SK-N-SH treated with all-trans-retinoic acid at 6 μM for 48 hours (cell line): ENCODE data around the gene SNAPC2.

Experiments
- BACH2 ChIP-seq: fragments of 250-450 bp; sonication (Bioruptor Pico); IDR thresholded peaks from 2 replicates; pipeline ENCODE4 v1.9.0; 2021; ENCODE audit warnings: mild to moderate bottlenecking, borderline replicate concordance
- OSR1 ChIP-seq: fragments of 250-450 bp; sonication (Bioruptor Pico); IDR thresholded peaks from 2 replicates; pipeline ENCODE4 v1.8.0; 2022; ENCODE audit warnings: moderate library complexity, mild to moderate bottlenecking, inconsistent platforms
- RARB ChIP-seq: fragments of 250-450 bp; sonication (Bioruptor Pico); IDR thresholded peaks from 2 replicates; pipeline ENCODE4 v1.8.0; 2021; ENCODE audit warnings: mild to moderate bottlenecking, moderate library complexity
- SNAI2 ChIP-seq: fragments of 250-450 bp; sonication (Bioruptor Pico); IDR thresholded peaks from 2 replicates; pipeline ENCODE4 v1.5.0; 2020; ENCODE audit warnings: mild to moderate bottlenecking, moderate library complexity
- TCF4 ChIP-seq: fragments of 250-450 bp; sonication (Bioruptor Pico); IDR thresholded peaks from 2 replicates; pipeline ENCODE4 v1.8.0; 2021; ENCODE audit warnings: mild to moderate bottlenecking, moderate library complexity, borderline replicate concordance
- ZC3H10 ChIP-seq: fragments of 250-450 bp; sonication (Bioruptor Pico); IDR thresholded peaks from 2 replicates; pipeline ENCODE4 v1.5.1; 2021; ENCODE audit warnings: mild to moderate bottlenecking, moderate library complexity
- ZFP3 ChIP-seq: fragments of 250-450 bp; sonication (Bioruptor Pico); IDR thresholded peaks from 2 replicates; pipeline ENCODE4 v1.5.0; 2020; ENCODE audit warnings: mild to moderate bottlenecking, moderate library complexity
- ZFP30 ChIP-seq: fragments of 450-650 bp; formaldehyde crosslinking; IDR thresholded peaks from 2 replicates; pipeline ENCODE4 v1.5.0; 2022; ENCODE audit warnings: mild to moderate bottlenecking, moderate library complexity
- ZNF565 ChIP-seq: fragments of 450-650 bp; formaldehyde crosslinking; conservative IDR thresholded peaks from 2 replicates; pipeline ENCODE4 v1.5.0; 2020; ENCODE audit warnings: low read depth, mild to moderate bottlenecking, moderate library complexity
- ZNF8 ChIP-seq: fragments of 450-650 bp; formaldehyde crosslinking; IDR thresholded peaks from 2 replicates; pipeline ENCODE4 v1.5.0; 2020; ENCODE audit warnings: mild to moderate bottlenecking, moderate library complexity
- TF ChIP-seq, protein P1 (sequence below): fragments of 250-450 bp; sonication (Bioruptor Pico); IDR thresholded peaks from 2 replicates; pipeline ENCODE4 v1.8.0; 2020; ENCODE audit warnings: mild to moderate bottlenecking, moderate library complexity, borderline replicate concordance
- TF ChIP-seq, protein P2 (sequence below): fragments of 250-450 bp; sonication (Bioruptor Pico); IDR thresholded peaks from 2 replicates; pipeline ENCODE4 v1.5.1; 2020; ENCODE audit warnings: low read depth, mild to moderate bottlenecking, moderate library complexity

DNA sequence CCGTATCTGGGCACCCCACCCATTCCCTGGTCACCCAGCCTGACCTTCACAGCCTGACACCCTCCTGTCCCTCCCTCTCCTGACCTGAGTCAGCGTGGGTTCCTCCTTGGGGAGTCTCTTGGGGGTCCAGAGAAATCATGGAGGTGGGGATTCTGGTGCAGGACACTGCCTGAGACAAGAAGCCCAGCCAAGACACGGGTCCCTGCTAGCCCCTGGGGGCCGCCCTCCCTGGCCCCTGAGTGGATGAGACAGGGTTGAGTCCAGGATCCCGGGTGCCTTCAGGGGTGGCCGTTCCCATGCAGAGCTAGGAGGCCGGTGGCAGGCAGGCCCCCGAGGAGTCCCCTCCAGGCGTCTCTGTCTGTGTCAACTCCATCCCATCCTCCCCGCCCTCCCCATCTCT is 14.9 kb upstream of the SNAPC2 start:
- TF ChIP-seq ZFP30 = no peak
- no peak for TF ChIP-seq ZFP3 (CRISPR knock-in tag)
- TF ChIP-seq ZNF8 (CRISPR knock-in tag) = no peak
- TF ChIP-seq RARB (CRISPR knock-in tag) = no peak
- TF ChIP-seq BACH2 (CRISPR knock-in tag) = no peak
- TF ChIP-seq OSR1 (CRISPR knock-in tag) = no peak
- no peak for TF ChIP-seq TCF4 (CRISPR knock-in tag)
- TF ChIP-seq, protein P1, sequence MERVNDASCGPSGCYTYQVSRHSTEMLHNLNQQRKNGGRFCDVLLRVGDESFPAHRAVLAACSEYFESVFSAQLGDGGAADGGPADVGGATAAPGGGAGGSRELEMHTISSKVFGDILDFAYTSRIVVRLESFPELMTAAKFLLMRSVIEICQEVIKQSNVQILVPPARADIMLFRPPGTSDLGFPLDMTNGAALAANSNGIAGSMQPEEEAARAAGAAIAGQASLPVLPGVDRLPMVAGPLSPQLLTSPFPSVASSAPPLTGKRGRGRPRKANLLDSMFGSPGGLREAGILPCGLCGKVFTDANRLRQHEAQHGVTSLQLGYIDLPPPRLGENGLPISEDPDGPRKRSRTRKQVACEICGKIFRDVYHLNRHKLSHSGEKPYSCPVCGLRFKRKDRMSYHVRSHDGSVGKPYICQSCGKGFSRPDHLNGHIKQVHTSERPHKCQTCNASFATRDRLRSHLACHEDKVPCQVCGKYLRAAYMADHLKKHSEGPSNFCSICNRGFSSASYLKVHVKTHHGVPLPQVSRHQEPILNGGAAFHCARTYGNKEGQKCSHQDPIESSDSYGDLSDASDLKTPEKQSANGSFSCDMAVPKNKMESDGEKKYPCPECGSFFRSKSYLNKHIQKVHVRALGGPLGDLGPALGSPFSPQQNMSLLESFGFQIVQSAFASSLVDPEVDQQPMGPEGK = no peak
- no peak for TF ChIP-seq SNAI2 (CRISPR knock-in tag)
- no peak for TF ChIP-seq ZNF565
- TF ChIP-seq, protein P2, sequence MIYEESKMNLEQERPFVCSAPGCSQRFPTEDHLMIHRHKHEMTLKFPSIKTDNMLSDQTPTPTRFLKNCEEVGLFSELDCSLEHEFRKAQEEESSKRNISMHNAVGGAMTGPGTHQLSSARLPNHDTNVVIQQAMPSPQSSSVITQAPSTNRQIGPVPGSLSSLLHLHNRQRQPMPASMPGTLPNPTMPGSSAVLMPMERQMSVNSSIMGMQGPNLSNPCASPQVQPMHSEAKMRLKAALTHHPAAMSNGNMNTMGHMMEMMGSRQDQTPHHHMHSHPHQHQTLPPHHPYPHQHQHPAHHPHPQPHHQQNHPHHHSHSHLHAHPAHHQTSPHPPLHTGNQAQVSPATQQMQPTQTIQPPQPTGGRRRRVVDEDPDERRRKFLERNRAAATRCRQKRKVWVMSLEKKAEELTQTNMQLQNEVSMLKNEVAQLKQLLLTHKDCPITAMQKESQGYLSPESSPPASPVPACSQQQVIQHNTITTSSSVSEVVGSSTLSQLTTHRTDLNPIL = no peak
- TF ChIP-seq ZC3H10 (CRISPR knock-in tag) = no peak
